Common myeloid progenitor, CD34-positive (primary cell): ENCODE measurements around the gene GCNA.

ENCODE experiments used
- CTCF ChIA-PET: fragments of 350-600 bp; sonication (Branson Sonifier 250); formaldehyde crosslinking; loops from one replicate; lab custom pipeline; 2021; ENCODE audit warnings: antibody characterized with exemption; lab: Charles Lee
- POLR2A ChIA-PET: fragments of 350-600 bp; sonication (Branson Sonifier 250); formaldehyde crosslinking; loops from one replicate; lab custom pipeline; 2021; ENCODE audit warnings: antibody characterized with exemption; lab: Charles Lee
- DNase-seq, 3 donors: peaks; one replicate each; pipeline versions ENCODE4 v3.0.0 to v3.0.0-alpha.2; 2013
- H3K27ac ChIP-seq, 2 experiments: 1 replicate in 1 of 2; 2 replicates in 1 of 2; pipeline ENCODE4 v1.7.0; 2013; ENCODE audit warnings: inconsistent platforms in 2 of 2, low read length in 2 of 2, mild to moderate bottlenecking in 2 of 2, low read depth in 1 of 2, moderate library complexity in 1 of 2; ENCODE audit not compliant: severe bottlenecking in 2 of 2, insufficient read depth in 1 of 2, poor library complexity in 1 of 2
- H3K27me3 ChIP-seq, 5 experiments: replicated peaks in 2 of 5; 1 replicate in 3 of 5; 2 replicates in 2 of 5; pipeline versions ENCODE4 v1.6.1 to v1.7.0; 2013; ENCODE audit warnings: low read length in 4 of 5, mild to moderate bottlenecking in 2 of 5, moderate library complexity in 2 of 5, inconsistent platforms in 1 of 5; ENCODE audit not compliant: insufficient read depth in 5 of 5, control insufficient read depth in 4 of 5
- H3K36me3 ChIP-seq, 4 experiments: 1 replicate in 2 of 4; 2 replicates in 2 of 4; pipeline versions ENCODE4 v1.6.1 to v1.7.0; 2013; ENCODE audit warnings: low read length in 3 of 4, control low read depth in 1 of 4, mild to moderate bottlenecking in 1 of 4; ENCODE audit not compliant: control insufficient read depth in 4 of 4, insufficient read depth in 4 of 4
- H3K4me1 ChIP-seq, 4 experiments: 1 replicate in 3 of 4; 2 replicates in 1 of 4; pipeline versions ENCODE4 v1.6.1 to v1.7.1; 2013; ENCODE audit warnings: low read length in 3 of 4, mild to moderate bottlenecking in 3 of 4, control low read depth in 1 of 4, inconsistent platforms in 1 of 4, moderate library complexity in 1 of 4; ENCODE audit not compliant: control insufficient read depth in 4 of 4, insufficient read depth in 4 of 4; ENCODE audit errors: control extremely low read depth in 1 of 4
- H3K4me3 ChIP-seq, 7 experiments: 1 replicate in 4 of 7; 2 replicates in 3 of 7; pipeline versions ENCODE4 v1.5.1 to v1.7.0; 2013; ENCODE audit warnings: mild to moderate bottlenecking in 7 of 7, low read length in 6 of 7, moderate library complexity in 6 of 7, inconsistent platforms in 2 of 7, low read depth in 2 of 7, control low read depth in 1 of 7; ENCODE audit not compliant: insufficient read depth in 4 of 7, control insufficient read depth in 1 of 7; ENCODE audit errors: extremely low read depth in 1 of 7
- H3K9me3 ChIP-seq, 5 experiments: 1 replicate in 4 of 5; 2 replicates in 1 of 5; pipeline versions ENCODE4 v1.6.1 to v1.7.1; 2013; ENCODE audit warnings: low read length in 4 of 5, mild to moderate bottlenecking in 2 of 5, inconsistent platforms in 1 of 5, low read depth in 1 of 5, moderate library complexity in 1 of 5; ENCODE audit not compliant: control insufficient read depth in 4 of 5, insufficient read depth in 2 of 5; ENCODE audit errors: control extremely low read depth in 1 of 5
- whole genome bisulfite sequencing: methylation state at CpG from one replicate; pipeline ENCODE4 v1.1.5; 2013; ENCODE audit not compliant: insufficient coverage; 5-methylcytosine and 5-hydroxymethylcytosine counted together

Gene GCNA

DNA sequence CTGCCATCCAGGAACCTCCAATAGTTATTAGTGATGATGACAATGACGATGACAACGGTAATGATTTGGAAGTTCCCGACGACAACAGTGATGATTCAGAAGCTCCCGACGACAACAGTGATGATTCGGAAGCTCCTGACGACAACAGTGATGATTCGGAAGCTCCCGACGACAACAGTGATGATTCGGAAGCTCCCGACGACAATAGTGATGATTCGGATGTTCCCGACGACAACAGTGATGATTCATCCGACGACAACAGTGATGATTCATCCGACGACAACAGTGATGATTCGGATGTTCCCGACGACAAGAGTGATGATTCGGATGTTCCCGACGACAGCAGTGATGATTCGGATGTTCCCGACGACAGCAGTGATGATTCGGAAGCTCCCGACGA is 25.4 kb downstream of the GCNA start:
- no peak for DNase-seq
- Histone ChIP-seq H3K4me1 (peaks cover 0 to 8% (median 3%) of the 10 kb centered on the region in 4 experiments), H3K27ac (no peak overlapping the region), H3K36me3 (peaks cover 9 to 43% (median 10%) of the 10 kb centered on the region in 4 experiments), H3K4me3 (no peak overlapping the region), H3K9me3 (no peaks in the 10 kb centered on the region), H3K27me3 (peaks cover 0 to 5% (median 0%) of the 10 kb centered on the region in 5 experiments)
- ChIA-PET POLR2A (no interaction called here), CTCF (no interaction called here)
- 95% methylated on average over 33 of the region's 33 CpGs for WGBS

DNA sequence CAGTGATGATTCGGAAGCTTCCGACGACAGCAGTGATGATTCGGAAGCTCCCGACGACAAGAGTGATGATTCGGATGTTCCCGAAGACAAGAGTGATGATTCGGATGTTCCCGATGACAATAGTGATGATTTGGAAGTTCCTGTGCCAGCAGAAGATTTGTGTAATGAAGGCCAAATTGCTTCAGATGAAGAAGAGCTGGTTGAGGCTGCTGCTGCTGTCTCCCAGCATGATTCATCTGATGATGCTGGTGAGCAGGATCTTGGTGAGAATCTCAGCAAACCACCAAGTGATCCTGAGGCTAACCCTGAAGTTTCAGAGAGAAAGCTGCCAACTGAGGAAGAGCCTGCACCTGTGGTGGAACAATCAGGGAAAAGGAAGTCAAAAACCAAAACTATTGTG is 25.9 kb downstream of the GCNA start:
- no peaks in the 10 kb centered on the region for H3K9me3 ChIP-seq
- no peak overlapping the region for H3K27ac ChIP-seq
- H3K4me3 ChIP-seq = no peak overlapping the region
- 97% methylated on average over 10 of the region's 10 CpGs for WGBS
- ChIA-PET POLR2A (no interaction called here), CTCF (no interaction called here)
- H3K27me3 ChIP-seq = peaks cover 0 to 5% (median 0%) of the 10 kb centered on the region in 5 experiments
- DNase-seq = no peak
- H3K36me3 ChIP-seq = peaks cover 9 to 47% (median 12%) of the 10 kb centered on the region in 4 experiments
- peaks cover 0 to 8% (median 3%) of the 10 kb centered on the region in 4 experiments for H3K4me1 ChIP-seq

DNA sequence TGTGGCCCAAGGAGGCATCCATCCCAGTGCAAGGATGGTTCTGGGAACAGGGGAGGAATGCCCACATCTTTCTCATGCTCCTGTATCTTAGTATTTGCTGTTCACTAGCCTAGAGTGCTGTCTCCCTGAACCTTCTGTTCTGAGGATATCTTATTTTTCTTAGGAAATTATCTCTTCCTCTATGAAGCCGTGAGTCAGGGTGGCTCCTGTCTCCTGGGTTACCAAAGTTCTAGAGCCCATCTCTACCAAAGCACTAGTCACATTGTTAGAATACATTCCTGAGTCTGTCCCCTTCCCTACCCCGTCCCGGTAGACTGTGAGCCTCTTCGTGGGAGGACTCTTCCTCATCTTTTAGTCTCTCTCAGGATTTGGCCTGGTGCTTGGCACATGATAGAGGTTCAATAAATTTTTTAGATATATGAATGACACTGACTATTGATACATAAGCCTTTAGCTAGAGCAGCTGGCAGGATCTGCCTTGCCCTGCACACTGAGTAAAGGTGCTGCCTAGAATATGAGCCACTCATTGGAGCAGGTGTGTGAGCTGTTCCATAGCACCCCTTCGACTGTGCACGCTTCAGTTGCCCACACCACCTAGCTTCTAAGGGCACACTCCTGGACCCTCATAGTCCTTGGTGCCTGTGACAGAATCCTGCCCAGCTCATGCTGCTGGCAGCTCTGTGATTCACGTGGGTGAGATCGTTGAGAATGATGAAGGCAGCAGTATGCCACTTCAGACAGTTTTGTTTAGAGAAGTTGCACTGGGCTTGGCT is 26.7 kb downstream of the GCNA start:
- Histone ChIP-seq H3K4me3 (no peak overlapping the region), H3K4me1 (peaks cover 0 to 8% (median 3%) of the 10 kb centered on the region in 4 experiments), H3K9me3 (no peaks in the 10 kb centered on the region), H3K36me3 (peaks cover 9 to 52% (median 13%) of the 10 kb centered on the region in 4 experiments), H3K27ac (no peak overlapping the region), H3K27me3 (peaks cover 0 to 5% (median 0%) of the 10 kb centered on the region in 5 experiments)
- POLR2A ChIA-PET = no interaction called here
- CTCF ChIA-PET = interaction anchor here (0.9 kb wide), 1 partner anchor 48 kb away, joined by 3 read pairs; no protein-coding TSS in a partner anchor
- DNase-seq = no peak
- WGBS = 88% methylated on average over 4 of the region's 8 CpGs

DNA sequence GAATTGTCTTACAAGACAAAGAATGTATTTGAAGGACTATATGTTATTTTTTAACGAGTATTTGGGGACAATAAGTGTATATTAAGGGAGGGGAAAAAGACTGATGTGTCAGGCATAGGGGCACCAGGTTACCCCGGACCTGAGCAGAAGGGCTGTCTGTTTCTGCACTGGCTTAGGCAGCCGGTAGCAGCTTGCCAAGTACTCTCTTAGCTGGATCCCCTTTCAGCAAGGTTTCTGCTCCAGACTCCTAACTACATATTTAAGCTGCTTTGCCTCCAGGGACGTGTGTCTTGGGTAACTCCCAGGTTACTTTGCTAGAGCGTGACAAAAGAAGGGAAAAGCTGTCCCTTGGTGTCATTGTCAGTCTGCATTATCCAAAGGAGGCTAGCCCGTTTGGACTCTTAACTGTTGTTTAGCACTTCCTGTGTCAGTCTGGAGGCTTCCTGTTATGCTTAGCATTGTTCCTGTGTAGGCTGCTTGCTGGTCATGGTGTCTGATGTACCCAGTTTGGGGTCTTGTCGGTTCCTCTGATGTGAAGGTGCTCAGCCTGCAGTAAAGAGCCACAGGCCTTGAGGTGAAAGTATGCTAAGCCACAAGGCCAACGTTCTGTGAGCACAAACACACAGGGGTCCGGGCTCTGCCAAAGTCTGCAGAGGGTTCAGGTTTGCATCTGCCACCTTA is 28.4 kb downstream of the GCNA start:
- peak in 1 of 3 donors; percentile 15 for DNase-seq
- Histone ChIP-seq H3K9me3 (no peaks in the 10 kb centered on the region), H3K36me3 (peaks cover 7 to 59% (median 20%) of the 10 kb centered on the region in 4 experiments), H3K27me3 (peaks cover 0 to 5% (median 0%) of the 10 kb centered on the region in 5 experiments), H3K27ac (no peak overlapping the region), H3K4me3 (no peak overlapping the region), H3K4me1 (peaks cover 0 to 8% (median 3%) of the 10 kb centered on the region in 4 experiments)
- ChIA-PET POLR2A (no interaction called here), CTCF (no interaction called here)
- WGBS = 70% methylated on average over 7 of the region's 9 CpGs

DNA sequence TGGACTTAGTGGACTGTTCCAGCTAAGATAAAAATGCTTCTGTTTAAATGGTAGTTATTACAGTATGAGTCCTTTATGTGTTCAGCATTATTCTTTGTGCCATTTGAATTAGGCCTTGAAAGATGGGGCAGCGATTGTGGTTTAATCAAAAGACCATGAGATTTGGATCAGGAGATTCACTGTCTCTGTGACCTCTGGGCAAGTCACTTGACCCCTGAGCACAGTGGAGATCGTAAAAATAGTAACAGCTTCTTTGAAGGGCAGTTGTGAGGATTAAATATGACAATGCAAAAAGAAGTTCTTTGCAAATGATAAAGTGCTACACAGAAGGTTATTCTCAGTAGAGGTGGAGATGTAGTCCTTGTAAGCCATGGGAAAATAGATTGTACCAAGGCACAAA is 29.3 kb downstream of the GCNA start:
- no peak overlapping the region for H3K27ac ChIP-seq
- ChIA-PET CTCF (no interaction called here), POLR2A (no interaction called here)
- H3K27me3 ChIP-seq = peaks cover 0 to 5% (median 0%) of the 10 kb centered on the region in 5 experiments
- WGBS = 93% methylated on average over 2 of the region's 2 CpGs
- H3K4me1 ChIP-seq = peaks cover 0 to 8% (median 3%) of the 10 kb centered on the region in 4 experiments
- no peak for DNase-seq
- no peak overlapping the region for H3K4me3 ChIP-seq
- H3K9me3 ChIP-seq = no peaks in the 10 kb centered on the region
- peaks cover 7 to 57% (median 20%) of the 10 kb centered on the region in 4 experiments for H3K36me3 ChIP-seq

DNA sequence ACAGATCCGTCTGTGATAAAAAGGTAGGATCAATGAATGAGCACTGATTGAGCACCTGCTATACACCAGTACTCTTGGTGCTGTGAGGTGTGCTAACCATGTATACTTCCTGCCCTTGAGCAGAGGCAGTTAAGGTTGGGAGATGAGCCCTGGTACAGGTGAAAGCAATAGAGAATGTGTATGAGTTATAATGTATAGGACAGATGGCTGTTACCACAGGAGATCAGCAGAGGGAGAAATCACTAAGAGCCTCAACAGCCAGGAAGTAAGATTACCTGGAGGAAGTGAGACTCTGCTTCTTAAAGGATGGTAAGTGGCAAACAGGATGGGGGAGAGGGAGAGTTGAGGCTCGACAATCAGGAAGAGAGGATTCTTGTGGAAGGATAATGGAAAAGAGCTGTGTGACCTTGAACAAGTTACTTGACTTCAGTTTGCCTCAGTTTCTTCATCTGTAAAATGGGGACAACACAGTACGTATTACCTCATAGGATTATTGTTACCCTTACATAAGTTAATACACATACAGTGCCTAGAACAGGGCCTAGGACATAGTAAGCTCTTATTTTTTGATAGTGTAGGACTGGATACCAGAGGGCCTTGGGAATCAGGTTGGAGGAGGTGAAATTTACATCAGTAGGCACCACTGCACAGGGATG is 31.0 kb downstream of the GCNA start:
- ChIA-PET CTCF (no interaction called here), POLR2A (no interaction called here)
- 92% methylated on average over 2 of the region's 3 CpGs for WGBS

More for the DNA sequence above, 31.0 kb downstream of the GCNA start:
- Histone ChIP-seq H3K9me3 (no peaks in the 10 kb centered on the region), H3K4me3 (no peak overlapping the region), H3K27ac (no peak overlapping the region), H3K36me3 (peaks cover 7 to 54% (median 23%) of the 10 kb centered on the region in 4 experiments), H3K27me3 (peaks cover 0 to 5% (median 0%) of the 10 kb centered on the region in 5 experiments), H3K4me1 (peaks cover 0 to 8% (median 3%) of the 10 kb centered on the region in 4 experiments)
- no peak for DNase-seq
